Cerebellar nuclear complex (tissue), 1 donor: ENCODE data around the gene SLC24A3.

Experiments
- DNase-seq, 2 experiments: peaks; one replicate each; lab custom pipeline; 2025; lab: John Stamatoyannopoulos, UW

The SLC24A3 gene

GRCh38 chr20:19392344-19393130, 180.1 kb downstream of the SLC24A3 start:
- no peak for DNase-seq

GRCh38 chr20:19396460-19397081, 184.1 kb downstream of the SLC24A3 start:
- DNase-seq: no peak

DNA sequence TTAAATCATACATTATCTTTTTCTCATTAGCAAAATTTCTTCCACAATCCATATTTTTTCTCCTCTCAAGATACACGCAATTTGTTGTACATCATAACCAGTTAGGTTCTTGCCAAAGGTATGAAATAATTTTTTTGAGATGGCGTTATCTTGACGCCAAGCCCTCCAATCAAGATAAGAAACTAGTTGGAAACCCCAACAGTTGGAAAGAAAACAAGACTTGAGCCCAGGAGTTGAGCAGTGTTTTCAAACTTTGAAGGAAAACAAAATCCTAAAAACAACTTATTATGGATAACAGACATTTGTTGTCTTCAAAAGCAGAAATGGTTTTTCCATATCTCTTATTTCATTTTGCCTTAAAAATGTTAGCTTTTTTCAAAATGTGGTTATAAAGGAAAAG, 184.8 kb downstream of the SLC24A3 start:
- DNase-seq: no peak

DNA sequence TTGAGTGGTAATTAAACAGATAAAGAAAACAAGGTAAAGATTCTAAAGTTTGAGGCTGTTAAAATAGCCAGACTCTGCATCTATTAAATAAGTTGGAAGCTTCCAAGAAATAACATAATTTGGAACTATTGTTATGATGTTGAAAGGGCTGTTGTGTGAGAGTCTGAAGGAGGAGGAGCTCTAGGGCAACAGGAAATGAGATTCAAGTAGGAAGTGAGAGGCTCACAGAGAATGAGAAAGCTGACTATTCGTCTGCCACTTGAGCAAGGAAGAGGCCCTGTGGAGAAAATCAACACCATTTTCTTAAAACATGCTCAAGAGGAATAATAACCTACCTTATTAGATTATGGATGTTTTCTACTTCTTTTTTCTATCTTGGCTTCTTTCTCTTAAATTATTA, 185.2 kb downstream of the SLC24A3 start:
- DNase-seq: no peak

DNA sequence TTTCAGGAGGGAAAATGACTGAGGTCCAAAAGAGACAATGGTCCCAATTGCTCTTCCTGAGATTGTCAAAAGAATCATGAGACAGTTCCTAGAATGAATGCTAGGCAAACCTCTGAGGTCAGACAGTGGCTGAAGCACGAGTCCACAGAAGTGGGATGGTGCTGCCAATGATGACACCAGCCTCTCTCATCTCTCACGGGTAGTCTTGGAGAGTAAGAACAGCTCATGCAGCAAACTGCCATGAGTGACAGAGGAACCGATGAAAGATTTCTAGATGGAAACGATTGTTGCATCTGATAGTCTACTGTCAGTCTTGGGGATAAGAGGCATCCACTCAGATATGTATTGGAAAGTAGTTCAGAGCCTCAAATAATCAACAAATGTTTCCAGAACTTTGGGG, 188.7 kb downstream of the SLC24A3 start:
- DNase-seq: no peak

GRCh38 chr20:19403549-19403948, 191.1 kb downstream of the SLC24A3 start:
- DNase-seq: no peak

GRCh38 chr20:19404826-19405225, 192.4 kb downstream of the SLC24A3 start:
- no peak for DNase-seq

- DNase-seq: no peak
These were observed 193.5 kb downstream of the SLC24A3 start for GRCh38 chr20:19405958-19406357.

- DNase-seq: no peak
These were observed 193.9 kb downstream of the SLC24A3 start for GRCh38 chr20:19406381-19406780.

DNA sequence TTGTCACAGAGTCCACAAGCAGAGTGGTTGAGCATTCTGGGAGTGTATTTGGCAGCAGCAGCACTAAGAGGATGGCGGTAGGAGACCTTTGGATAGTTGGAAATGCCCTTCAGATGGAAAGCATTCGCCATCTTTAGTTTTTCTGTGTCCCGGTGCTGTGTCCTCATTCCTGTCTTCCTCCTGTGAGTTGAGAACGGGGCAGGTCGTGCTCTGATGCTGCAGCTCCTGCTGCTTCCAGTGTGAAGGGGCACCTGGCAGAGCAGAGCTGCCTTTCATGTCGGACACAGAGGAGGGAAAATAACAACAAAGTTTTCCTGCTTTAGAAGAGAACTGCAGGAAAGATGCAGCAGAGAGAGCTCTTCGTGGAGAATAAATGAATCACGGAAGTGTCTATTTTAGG, 194.8 kb downstream of the SLC24A3 start:
- no peak for DNase-seq

- DNase-seq: no peak
These were observed 195.3 kb downstream of the SLC24A3 start for GRCh38 chr20:19407736-19408135.

DNA sequence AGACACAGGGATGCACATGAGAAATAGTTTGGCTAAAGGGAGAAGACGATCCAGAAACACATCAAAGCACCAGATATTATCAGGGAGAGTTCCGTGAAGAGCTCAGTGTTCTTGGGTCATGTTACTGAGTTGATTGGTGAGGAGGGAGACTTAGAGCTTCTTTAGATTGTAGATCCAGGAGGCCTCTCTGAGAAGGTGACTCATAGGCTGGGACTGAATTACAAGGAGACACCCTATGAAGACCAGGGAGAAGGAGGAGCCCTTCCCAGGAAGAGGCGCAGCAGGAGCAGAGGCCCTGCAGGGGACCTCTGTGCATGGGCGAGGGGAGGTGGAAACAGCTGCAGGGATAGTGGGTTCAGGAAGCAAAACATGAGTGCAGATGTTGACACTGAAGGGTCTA, 196.5 kb downstream of the SLC24A3 start:
- no peak for DNase-seq

DNA sequence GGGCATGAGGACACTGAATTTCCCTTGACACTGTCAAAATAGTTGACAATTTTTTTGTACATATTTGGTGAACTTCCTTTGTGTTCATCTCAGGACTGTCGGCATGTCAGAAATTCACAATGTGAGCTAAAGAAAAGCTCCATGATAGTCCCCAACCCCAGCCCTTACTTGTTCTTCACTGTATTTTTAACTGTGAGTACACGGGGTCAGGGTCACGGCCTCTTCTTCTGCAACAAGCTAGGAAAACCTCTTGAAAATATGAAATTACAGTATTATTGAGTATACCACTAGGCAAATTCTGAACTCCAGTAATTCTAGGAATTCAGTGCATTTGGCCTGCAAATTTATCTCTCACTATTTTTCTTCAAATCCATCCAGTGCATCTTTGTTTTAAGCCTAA, 199.4 kb downstream of the SLC24A3 start:
- no peak for DNase-seq

GRCh38 chr20:19412254-19412653, 199.8 kb downstream of the SLC24A3 start:
- no peak for DNase-seq

- DNase-seq: no peak
These were observed 202.2 kb downstream of the SLC24A3 start for GRCh38 chr20:19414600-19414999.

- no peak for DNase-seq
These were observed 203.3 kb downstream of the SLC24A3 start for GRCh38 chr20:19415786-19416185.

DNA sequence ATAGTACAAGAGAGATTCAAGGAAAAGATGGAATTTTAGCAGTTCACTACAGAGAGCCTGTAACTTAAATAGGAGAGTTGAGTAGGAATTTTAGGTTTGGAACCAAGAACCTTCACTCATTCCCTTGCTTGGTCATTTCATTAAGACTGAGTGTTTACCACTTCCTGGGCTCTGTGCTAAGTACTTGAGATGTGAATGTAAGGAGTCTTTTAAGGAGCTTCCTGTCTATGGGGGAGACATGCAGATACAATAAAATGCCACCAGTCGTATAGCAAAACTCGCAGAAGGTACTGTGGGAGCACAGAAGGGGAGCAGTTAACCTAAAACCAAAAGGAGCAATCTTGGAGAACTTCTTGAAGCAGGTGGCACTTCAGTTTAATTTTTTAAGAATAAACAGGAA, 204.2 kb downstream of the SLC24A3 start:
- DNase-seq: no peak

- no peak for DNase-seq
These were observed 207.0 kb downstream of the SLC24A3 start for GRCh38 chr20:19419396-19419795.

GRCh38 chr20:19423097-19423899, 210.9 kb downstream of the SLC24A3 start:
- no peak for DNase-seq

DNA sequence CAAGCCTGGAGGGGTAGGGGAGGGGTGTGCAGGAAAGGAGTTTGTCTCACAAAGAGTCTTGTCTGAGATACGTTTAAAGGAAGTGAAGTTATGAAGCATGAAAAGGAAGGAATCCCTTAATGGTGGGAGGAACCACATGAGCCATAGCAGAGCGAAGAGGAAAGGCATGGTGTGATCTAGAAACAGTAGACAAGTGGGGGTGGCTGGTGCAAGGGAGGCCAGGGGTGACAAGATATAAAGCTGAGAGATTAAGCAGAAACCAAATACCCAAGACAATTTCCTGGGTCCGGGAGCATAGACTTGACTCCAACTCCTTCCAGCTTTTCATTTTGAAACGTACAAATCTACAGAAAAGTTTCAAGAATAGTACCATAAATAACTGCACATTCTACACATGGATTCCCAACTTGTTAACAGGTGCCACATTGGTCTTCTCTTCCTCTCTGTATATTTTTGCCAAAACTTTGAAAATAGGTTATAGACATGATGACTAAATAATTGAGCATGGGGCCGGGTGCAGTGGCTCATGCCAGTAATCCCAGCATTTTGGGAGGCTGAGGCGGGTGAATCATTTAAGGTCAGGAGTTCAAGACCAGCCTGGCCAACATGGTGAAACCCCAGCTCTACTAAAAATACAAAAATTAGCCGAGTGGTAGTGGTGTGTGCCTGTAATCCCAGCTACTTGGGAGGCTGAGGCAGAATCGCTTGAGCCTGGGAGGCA, 211.6 kb downstream of the SLC24A3 start:
- DNase-seq: no peak

DNA sequence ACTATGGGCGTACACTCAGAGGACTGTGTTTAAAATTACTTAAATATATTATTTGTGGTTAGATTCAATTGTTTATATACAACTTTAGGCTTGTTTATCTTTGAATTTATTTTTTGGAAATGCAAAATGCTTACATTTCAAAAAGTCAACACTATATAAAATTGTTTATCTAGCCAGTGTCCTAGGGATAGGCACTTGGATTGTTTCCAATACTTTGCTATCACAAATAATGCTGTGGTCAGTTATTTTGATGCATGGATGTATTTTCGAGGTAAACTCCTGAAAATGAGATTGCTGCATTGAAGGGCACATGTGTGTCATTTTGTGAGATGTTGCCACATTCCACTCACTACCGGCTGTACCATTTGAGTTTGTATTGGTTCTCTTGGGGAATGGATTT, 213.9 kb downstream of the SLC24A3 start:
- no peak for DNase-seq

- no peak for DNase-seq
These were observed 215.0 kb downstream of the SLC24A3 start for GRCh38 chr20:19427480-19427879.
